Activated naive CD8-positive, alpha-beta T cell treated with anti-CD3 and anti-CD28 coated beads, Interleukin-2, amount 50 U/mL, for 16 hours (primary cell): ENCODE results near the gene MICALL2.

Experiments
- DNase-seq: peaks from one replicate; pipeline ENCODE4 v3.0.0-alpha.2; 2020; ENCODE audit warnings: low read depth, low spot score

MICALL2 gene

GRCh38 chr7:1434165-1434718 is 25.0 kb downstream of the MICALL2 start:
- no peak for DNase-seq

GRCh38 chr7:1433128-1433920 is 25.9 kb downstream of the MICALL2 start:
- DNase-seq, result no peak

GRCh38 chr7:1432411-1433082 is 26.7 kb downstream of the MICALL2 start:
- peak; percentile 67 for DNase-seq

- DNase-seq, result no peak
Measured at GRCh38 chr7:1431634-1432380, 27.5 kb downstream of the MICALL2 start.

GRCh38 chr7:1431226-1431625 is 28.0 kb downstream of the MICALL2 start:
- no peak for DNase-seq

- DNase-seq, result no peak
Measured at GRCh38 chr7:1430056-1430845, 29.0 kb downstream of the MICALL2 start.

- no peak for DNase-seq
Measured at GRCh38 chr7:1428941-1429501, 30.2 kb downstream of the MICALL2 start.

- no peak for DNase-seq
Measured at GRCh38 chr7:1427064-1427657, 32.1 kb downstream of the MICALL2 start.

- DNase-seq, result no peak
Measured at GRCh38 chr7:1426474-1426873, 32.8 kb downstream of the MICALL2 start.

- no peak for DNase-seq
Measured at GRCh38 chr7:1425292-1426136, 33.8 kb downstream of the MICALL2 start.

GRCh38 chr7:1424041-1424440 is 35.2 kb downstream of the MICALL2 start:
- no peak for DNase-seq

GRCh38 chr7:1423264-1423811 is 35.9 kb downstream of the MICALL2 start:
- DNase-seq, result no peak

GRCh38 chr7:1422512-1423263 is 36.6 kb downstream of the MICALL2 start:
- no peak for DNase-seq

GRCh38 chr7:1421946-1422345 is 37.3 kb downstream of the MICALL2 start:
- DNase-seq, result no peak

GRCh38 chr7:1421020-1421790 is 38.1 kb downstream of the MICALL2 start:
- no peak for DNase-seq

- no peak for DNase-seq
Measured at GRCh38 chr7:1419688-1420087, 39.6 kb downstream of the MICALL2 start.

GRCh38 chr7:1419310-1419634 is 40.0 kb downstream of the MICALL2 start:
- no peak for DNase-seq
